ENCODE results near the gene ALDH1L1.
"Not testable (repeated sequence)": the region's sequence is repeated elsewhere in the genome, so short reads cannot be mapped to it uniquely, and the experiment has no call there.

Gene ALDH1L1

DNA sequence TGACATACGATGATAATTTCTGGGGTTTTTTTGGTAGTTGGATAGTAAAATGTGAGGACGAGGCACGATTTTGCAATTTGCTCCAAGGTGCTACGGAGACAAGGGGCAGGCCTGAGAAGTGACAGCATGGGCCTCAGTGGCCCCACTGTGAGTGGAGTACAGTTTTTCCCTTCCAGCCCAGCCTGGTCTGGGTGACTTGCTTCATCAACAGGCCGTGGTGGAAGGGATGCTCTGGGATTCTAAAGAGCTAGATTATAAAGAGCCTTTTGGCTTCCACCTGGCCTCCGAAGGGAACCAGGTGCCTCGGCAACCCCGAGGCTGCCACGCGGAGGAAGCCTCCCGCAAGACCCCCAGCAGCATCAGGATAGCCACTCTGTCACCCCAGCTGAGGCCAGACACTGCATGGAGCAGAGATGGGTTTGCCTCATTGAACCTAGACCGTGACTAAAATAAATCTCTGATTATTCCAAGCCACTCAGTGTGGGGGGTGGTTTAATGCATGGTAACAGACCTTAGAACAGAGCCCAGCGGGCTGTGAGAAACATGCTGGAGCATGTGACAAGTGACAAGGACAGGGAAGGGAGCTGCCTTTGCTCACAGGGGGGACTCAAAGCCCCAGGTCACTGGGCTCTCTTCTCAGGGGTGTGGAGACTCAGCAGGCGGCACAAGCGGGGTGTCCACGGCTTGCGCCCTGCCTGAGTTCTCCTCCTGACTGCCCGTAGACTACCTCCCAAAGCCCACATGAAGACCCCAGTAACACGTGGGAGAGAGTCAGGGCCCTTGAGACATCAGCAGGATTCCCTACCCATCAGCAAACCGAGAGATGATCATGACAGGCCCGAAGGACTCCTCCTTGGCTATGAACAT, 73.8 kb downstream of the ALDH1L1 start:
- DNase-seq (ENCODE audit: low spot score): no peak

GRCh38 chr3:126105691-126106187, 74.6 kb downstream of the ALDH1L1 start:
- DNase-seq (ENCODE audit: low spot score): no peak

- no peak for DNase-seq (ENCODE audit: low spot score)
Measured at GRCh38 chr3:126104742-126105605, 75.4 kb downstream of the ALDH1L1 start.

DNA sequence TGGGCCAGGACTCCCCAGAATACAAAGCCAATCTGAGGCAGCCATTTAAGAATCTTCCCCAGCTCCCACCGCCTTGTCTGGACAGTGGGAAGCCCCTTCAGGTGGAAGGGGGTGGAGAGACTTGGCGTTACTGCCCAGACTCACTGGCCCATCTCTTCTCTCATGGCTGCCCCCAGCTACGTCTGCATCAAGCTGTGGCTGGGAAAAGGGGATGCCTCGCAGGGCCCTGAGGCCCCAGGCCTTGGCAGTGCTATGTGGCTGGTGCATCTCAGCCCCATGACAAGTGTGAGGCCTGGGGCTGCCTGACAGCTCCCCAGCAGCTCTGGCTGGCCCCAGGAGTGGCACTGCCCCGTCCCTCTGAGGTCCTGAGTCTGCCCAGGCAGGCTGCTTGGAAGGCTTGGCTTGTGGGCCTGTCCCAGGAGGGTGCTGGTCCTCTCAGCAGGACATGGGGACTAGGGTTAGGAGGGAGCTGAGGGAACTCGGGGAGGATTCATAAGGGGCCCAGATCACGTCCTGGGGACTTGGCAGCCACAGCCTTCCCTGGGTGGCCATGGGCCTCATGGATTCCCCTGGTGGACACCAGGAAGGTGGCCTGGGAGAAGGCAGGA, 76.3 kb downstream of the ALDH1L1 start:
- no peak for DNase-seq (ENCODE audit: low spot score)

DNA sequence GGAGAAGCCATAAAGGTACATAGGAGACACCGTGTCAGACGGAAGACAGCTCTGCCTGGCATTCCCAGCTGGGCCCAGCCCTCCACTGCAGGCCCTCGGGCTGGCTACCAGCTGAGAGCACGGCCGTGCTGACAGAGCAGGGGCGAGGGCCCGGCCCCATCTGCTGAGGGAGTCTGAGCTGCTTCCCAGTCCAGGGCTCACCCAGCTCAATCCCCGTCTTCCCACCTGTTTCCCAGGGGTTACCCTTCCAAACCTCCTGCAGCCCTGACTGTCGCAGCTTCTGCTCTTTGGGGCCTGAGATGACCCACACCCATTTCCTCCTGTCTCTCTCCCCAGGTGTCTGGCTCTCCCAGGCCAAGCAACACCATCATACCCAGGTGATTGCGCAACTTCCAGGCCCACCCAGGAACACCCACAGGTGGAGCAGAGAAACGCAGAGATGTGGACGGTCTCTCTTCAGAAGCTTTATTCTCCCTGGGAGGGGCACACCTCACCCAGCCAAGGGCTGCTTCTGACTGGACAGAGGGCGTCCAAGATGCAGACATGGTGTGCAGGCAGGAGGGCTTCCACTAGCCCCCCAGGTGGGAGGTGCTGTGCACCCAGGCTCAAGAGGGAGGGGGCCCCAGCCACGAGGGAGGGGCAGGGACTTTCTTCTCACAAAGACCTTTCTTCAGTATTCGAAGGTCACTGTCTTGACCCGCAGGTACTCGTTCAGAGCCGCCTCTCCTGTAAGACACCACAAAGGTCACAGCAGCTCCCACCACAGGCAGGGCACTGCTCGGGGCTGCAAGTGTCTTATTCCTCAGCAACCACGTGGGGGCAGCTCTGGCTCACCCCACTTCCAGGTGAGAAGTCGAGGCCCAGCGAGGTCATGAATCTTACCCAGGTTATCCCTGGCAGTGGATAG, 77.0 kb downstream of the ALDH1L1 start:
- DNase-seq (ENCODE audit: low spot score): no peak

DNA sequence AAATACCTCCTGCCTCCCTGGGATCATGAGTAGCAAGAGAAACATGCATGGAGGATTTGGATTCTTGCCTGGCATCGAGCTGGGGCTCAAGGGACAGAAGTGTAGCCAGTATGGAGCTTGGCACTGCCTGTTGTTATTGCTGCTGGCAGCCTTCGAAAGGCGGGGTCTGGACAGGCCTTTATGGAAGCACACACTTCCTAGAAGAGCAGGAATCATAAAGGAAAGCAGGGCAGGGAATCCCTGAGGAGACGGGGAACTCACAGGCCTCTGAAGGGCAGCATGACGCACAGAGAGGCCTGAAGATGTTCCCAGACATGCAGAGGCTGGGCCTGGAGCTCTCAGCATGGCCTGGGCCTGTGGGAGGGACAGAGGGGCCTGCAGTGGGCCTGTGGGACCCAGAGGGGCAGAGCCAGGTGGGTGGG, 77.8 kb downstream of the ALDH1L1 start:
- DNase-seq (ENCODE audit: low spot score): no peak

DNA sequence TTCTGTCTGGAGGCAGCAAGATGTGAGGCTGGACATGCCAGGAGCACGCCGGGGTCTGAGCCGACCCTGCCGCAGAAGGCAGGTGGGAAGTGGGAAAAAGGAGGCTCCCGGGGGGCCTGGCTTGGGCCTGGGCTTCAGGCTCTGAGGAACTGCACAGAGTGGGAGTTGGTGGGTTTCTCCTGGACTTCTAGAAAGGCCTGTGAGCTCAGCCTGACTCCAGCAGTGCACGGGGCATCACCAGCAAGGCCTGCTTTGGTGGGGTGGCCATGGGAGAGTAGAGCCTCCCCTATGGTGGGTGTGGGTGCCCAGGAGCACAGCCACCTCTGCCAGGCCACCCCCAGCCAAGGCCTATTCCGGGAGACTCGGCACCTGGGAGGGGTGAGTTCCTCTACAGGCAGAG, 78.4 kb downstream of the ALDH1L1 start:
- DNase-seq (ENCODE audit: low spot score): no peak

GRCh38 chr3:126101521-126101982, 78.8 kb downstream of the ALDH1L1 start:
- no peak for DNase-seq (ENCODE audit: low spot score)

DNA sequence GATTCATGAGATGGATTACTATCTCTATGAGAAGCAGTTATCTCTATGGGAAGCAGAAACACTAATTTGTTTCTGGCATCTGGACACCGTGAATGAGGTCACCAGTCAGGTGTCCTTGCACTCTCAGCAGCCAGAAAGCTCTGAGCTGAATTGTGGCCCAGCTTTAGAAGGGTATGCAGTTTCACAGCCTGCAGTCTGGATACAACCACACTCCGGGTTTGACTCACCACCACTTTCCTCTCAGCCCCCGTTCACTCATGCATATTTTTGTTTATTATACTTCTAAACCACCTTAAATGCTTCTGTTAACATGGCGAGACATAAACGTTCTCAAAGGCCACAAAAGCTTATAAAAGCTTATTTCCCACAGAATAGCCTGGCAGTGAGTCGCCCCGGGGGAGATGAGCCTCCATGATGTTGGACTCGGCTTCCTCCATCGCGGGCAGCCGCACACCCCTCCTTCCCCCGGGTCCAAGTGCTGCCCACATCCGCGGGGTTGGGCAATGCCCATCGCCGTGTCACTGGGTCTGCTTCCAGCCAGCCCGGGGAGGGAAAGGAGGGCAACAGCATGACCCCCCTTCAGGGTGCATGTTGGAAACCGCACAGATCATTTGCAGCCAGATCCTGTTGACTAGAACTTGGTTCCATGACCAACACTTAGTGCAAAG, 79.6 kb downstream of the ALDH1L1 start:
- no peak for DNase-seq (ENCODE audit: low spot score)

DNA sequence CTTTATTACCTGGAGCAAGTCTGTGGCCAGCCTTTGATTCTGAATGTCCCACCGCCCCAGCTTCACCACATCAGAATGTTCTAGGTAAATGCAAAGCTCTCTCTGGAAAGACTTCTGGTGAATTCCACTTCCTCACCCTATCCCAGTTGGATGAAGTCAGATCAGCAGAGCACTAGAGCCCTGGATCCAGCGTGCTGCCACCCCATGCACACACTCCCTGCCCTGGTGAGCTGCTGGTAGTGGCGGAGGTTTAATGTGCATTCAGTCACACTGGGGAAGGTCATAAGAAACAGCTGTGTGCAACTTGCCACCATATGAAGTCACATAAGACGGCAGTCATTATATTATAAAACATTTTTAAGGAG, 80.1 kb downstream of the ALDH1L1 start:
- no peak for DNase-seq (ENCODE audit: low spot score)

GRCh38 chr3:126098391-126098858, 82.0 kb downstream of the ALDH1L1 start:
- no peak for DNase-seq (ENCODE audit: low spot score)

DNA sequence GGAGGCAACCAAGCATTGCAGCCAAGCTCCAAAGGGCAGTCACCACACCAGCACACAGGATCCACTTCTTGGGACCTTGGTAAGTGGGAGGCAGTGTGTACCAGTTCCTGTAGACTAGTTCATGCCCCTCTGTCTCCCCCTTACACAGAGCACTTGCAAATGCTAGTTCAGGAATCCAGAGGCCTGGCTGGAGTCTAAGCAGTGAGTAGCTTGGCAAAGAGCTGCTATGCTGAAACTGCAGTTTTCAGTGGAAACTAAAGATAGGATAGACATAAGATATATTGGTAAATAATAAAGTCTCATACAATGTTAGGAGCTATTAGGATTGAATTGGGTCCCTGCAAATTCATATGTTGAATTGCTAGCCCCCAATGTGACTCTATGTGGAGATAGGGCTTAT, 82.6 kb downstream of the ALDH1L1 start:
- no peak for DNase-seq (ENCODE audit: low spot score)

DNA sequence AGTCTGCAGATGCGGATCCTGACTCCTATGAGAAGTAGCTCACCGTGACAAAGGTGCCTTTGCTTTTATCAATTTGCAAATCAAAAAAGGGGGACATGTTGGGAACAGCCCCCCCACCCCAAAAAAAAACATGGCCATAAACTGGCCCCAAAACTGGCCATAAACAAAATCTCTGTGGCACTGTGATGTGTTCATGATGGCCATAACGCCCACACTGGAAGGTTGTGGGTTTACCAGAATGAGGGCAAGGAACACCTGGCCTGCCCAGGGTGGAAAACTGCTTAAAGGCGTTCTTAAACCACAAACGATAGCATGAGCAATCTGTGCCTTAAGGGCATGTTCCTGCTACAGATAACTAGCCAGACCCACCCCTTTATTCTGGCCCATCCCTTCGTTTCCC, 84.1 kb downstream of the ALDH1L1 start:
- DNase-seq (ENCODE audit: low spot score): not testable (repeated sequence)

DNA sequence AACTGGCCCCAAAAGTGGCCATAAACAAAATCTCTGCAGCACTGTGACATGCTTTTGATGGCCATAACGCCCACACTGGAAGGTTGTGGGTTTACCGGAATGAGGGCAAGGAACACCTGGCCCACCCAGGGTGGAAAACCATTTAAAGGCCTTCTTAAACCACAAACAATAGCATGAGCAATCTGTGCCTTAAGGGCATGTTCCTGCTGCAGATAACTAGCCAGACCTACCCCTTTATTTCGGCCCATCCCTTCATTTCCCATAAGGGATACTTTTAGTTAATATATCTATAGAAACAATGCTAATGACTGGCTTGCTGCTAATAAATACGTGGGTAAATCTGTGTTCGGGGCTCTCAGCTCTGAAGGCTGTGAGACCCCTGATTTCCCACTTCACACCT, 88.3 kb downstream of the ALDH1L1 start:
- DNase-seq (ENCODE audit: low spot score): not testable (repeated sequence)

DNA sequence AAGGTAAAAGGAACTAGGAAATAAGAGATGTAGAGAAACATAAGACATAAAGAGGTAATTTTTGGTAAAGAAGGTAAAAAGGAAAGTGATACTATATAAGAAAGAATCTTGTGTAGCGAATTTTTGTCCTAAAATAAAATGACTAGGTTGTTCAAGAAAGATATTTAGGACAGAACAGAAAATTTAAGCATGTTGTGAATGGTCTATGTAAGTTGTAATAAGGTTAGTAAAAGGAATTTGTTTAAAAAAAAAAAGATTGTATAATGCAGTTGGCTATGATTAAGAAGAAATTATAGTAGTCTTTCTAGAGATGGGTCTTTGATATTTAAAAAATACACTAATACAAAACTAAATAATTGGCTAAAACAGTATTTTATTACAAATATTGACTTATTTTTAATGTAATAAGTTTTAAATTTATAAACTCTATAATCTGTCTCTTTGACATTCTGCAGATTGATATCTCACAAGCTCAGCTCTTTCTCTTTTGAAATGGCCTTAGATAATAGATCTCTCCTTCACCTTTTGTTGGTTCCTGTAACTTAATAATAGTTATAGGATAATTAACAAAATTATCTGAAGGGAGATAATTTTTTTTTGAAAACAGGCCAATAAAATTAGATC, 92.7 kb downstream of the ALDH1L1 start:
- DNase-seq (ENCODE audit: low spot score): no peak

DNA sequence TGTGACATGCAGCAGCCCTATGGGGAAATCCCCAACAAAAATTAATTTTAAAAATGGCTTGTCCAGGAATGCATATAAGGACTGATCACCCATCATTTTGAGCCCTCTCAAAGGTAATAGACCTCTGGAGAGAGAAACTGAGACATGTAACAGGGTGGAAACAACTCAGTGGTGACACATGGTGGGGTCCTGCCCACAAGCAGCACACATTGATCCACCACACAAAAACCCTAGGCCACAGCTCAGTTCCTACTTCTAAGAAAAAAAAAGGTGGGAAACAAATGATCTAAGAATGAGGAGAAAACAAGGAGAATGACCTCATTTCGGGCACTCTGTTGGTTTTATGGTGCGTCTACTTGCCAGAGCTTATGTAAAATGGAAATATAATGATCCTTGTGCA, 94.5 kb downstream of the ALDH1L1 start:
- no peak for DNase-seq (ENCODE audit: low spot score)

GRCh38 chr3:126085276-126085675, 95.1 kb downstream of the ALDH1L1 start:
- DNase-seq (ENCODE audit: low spot score): no peak

GRCh38 chr3:126084768-126085180, 95.6 kb downstream of the ALDH1L1 start:
- no peak for DNase-seq (ENCODE audit: low spot score)

DNA sequence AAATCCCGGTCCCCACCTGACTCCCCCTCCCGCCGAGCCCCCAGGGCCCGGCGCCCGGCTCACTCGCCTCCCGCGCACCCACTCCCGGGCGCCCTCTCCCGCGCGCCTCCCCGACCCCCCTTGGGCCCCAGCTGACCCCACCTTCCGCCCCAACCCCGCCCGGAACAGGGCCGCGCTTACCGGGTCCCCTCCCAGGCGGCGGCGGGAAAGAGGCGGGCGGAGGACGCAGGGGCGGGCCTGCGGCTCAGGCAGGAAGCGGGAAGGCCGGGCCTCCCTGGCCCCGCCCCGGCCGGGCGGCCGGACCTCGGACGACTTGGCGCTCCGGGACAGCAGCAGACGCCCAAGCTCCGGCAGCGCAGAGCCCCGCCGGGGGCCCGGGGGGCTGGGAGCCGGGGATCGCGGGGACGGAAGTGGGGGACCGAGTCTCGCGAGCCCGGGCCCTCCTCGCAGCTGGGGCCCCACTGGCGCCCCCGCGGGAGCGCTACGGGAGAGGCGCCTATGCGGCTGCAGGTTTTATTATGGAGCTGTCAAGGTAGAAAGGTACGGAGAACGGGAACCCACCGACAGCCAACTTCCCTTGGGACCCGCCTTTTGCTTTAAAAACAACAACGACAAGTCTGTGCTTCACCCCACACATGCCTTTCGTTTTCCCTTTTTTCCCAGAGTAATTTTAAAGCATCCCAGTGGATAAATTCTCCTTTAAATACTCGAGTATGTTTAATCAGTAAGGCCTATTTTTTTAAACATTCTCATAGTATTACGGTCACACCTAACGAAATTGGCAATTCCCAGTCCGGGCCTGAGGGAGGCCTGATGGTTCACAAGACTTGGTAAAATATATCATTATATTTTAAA, 96.2 kb downstream of the ALDH1L1 start, which contains the start of gene SLC41A3:
TSS of gene SLC41A3 (minus strand) at position 212 of the 855 bp plus-strand sequence. CDS start 15,905 bp downstream, outside the sequence.
- DNase-seq (ENCODE audit: low spot score): peak; percentile 90

All from COLO829 (cell line).